Measurements from ENCODE around the gene NDUFAF5.

DNA sequence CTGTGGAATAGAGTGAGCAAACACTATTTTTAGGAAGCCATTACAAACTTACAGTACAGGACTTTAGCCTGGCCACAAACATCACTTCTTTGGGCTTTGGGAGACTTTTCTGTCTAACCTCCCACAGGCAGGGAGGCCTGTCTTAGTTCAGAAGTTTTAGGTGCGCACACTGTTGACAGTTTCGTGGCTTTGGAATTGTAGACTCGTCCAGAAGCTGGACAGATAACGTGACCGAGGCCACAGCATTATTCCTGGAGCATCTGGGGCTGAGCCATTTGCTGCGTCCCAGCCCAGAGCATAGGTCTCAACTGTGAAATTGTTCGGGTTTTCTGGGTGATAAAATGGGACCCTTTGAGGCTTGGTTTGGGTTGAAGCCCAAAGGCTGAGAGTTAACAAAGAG, 53.8 kb downstream of the NDUFAF5 start:
- TF ChIP-seq POLR2A (IDR thresholded peaks at IDR 0.05) = no peak
- TF ChIP-seq, protein P1, sequence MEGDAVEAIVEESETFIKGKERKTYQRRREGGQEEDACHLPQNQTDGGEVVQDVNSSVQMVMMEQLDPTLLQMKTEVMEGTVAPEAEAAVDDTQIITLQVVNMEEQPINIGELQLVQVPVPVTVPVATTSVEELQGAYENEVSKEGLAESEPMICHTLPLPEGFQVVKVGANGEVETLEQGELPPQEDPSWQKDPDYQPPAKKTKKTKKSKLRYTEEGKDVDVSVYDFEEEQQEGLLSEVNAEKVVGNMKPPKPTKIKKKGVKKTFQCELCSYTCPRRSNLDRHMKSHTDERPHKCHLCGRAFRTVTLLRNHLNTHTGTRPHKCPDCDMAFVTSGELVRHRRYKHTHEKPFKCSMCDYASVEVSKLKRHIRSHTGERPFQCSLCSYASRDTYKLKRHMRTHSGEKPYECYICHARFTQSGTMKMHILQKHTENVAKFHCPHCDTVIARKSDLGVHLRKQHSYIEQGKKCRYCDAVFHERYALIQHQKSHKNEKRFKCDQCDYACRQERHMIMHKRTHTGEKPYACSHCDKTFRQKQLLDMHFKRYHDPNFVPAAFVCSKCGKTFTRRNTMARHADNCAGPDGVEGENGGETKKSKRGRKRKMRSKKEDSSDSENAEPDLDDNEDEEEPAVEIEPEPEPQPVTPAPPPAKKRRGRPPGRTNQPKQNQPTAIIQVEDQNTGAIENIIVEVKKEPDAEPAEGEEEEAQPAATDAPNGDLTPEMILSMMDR (IDR thresholded peaks at IDR 0.05) = no peak

Measured in heart left ventricle (tissue), 13 donors.